NCI-H1048 (cell line): ENCODE results near the gene AOC3.

ENCODE experiments used
- DNase-seq: peaks from one replicate; lab custom pipeline; 2025; lab: John Stamatoyannopoulos, UW

Gene AOC3

DNA sequence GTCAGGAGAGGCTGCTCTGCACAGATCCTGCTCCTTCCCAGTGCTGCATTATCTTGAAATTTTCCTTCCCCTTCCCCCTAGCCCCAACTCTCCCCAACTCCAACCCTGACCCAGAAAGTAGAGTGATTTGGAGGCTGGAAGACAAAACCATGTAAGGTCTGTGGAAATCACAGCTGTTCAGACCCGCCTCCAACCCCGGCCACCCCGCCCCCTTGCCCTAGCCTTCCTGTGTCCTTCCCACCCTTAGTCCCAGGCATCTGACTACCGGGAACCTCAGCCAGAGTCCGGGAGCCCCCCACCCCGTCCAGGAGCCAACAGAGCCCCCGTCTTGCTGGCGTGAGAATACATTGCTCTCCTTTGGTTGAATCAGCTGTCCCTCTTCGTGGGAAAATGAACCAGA lies at the start of gene AOC3:
Gene AOC3, plus strand, starts transcription at position 246 of the 400 bp plus-strand sequence. Its CDS starts 145 bp downstream, at position 391.
- no peak for DNase-seq

GRCh38 chr17:42803074-42803883 lies 47.7 kb upstream of the AOC3 start:
- DNase-seq, result no peak

GRCh38 chr17:42804918-42805367 lies 46.1 kb upstream of the AOC3 start:
- no peak for DNase-seq

DNA sequence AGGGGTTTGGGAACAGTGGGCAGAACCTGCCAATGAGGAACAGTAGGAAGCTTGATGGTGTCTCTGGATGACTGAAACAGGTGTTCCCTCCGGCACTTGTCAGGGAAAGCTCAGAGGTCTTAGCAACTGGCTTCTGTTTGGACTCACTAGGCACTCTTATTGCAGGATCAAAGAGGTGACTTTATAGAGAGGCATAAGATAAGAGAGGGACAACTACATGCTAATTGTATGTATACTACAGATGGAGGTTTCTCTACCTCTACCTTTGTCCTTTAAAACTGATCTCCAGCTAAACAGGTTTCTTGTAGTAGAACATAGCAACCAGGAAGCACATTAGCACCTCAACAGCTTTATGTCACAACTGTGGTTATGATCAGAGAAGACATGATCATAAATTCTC lies 44.8 kb upstream of the AOC3 start:
- DNase-seq, result no peak

GRCh38 chr17:42809250-42809649 lies 41.7 kb upstream of the AOC3 start:
- DNase-seq, result no peak

DNA sequence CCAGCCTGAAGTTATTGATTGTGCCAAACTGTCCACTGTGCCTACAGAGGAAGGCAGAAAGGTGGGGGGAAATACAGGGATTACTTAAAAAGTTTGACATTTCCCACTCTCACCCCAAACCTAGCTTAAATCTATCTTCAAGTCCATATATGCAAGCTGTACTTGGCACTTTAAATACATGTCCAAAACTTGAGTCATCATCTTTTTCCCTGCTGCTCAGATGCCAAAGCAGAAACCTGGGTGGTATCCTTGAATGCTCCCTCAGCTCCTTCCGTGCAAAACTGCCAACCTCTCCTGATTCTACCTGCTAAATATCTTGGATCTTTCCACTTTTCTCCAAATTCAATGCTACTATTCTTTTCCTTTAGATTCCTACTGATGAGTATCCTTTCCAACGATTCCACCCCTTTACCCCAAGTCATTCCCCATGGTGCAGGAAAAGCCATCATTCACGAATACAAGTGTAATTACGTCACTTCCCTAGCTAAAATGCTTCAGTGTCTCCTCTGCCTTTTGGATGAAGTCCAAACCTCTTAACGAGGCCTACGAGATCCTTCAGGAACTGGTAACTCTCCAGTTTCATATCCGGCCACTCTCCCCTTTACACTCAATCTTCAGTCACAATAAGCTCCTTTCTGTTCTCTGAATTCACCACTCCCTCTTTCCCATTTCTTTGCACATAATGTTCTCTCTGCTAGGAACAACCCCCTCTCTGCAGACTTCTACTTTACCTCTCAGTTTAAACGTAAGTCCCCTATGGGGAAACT lies 36.2 kb upstream of the AOC3 start:
- DNase-seq, result no peak

DNA sequence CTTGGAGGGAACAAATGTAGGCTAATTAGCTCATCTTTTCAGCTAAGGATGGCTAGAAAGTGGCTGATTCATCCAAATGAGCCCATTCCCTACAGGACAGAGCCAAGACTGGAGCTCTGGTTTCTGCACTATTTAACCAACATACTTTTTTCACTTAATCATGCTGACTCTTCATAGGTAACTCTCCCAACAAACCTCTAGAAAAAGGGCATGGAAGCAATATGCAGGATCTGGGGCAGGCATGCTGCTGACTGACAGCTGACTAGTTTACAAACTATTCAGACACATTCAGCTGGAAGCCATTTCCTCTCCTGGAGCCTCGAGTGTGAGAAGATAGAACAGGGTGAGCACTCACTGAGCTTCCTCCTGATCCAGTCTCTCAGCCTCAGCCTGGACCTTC lies 33.1 kb upstream of the AOC3 start:
- DNase-seq, result no peak

DNA sequence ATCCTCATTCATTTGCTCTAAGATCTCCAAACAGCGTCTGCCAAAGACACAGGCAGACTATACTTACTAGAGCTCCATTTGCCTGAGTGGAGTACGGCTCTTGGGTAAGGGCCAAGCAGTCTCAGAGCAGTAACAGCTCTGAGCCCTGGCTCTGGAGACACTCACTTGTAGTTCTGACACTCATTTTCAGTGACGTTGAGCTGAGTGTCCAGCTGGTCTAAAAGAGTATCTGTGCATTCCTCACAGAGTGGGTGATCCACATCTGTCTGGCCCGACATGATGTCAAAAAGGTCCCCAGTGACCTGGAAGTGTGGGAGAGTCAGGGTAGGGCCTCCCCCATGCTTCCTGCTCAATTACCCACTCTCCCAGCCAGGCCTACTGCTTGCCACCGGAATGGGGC lies 32.6 kb upstream of the AOC3 start:
- no peak for DNase-seq

GRCh38 chr17:42819939-42820535 lies 31.0 kb upstream of the AOC3 start:
- DNase-seq, result no peak

GRCh38 chr17:42821176-42821575 lies 29.8 kb upstream of the AOC3 start:
- DNase-seq, result no peak

DNA sequence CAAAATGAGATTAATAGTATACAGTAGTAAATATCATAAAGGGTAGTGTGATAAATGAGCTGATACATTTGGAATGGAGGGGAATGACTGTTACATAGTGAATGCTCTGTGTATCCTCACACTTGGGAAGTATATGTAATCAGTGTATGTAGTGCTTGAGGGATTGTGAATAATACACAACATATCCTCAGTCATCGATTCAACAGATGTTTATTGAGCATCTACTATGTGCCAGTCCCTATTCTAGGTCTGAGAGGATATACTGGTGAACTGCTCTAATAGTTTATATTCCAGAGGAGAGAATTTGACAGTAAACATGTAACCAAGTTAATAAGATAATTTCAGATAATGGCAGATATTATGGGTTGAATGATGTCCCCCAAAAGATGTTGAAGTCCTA lies 23.5 kb upstream of the AOC3 start:
- DNase-seq, result no peak

GRCh38 chr17:42830971-42831370 lies 20.0 kb upstream of the AOC3 start:
- DNase-seq, result no peak

DNA sequence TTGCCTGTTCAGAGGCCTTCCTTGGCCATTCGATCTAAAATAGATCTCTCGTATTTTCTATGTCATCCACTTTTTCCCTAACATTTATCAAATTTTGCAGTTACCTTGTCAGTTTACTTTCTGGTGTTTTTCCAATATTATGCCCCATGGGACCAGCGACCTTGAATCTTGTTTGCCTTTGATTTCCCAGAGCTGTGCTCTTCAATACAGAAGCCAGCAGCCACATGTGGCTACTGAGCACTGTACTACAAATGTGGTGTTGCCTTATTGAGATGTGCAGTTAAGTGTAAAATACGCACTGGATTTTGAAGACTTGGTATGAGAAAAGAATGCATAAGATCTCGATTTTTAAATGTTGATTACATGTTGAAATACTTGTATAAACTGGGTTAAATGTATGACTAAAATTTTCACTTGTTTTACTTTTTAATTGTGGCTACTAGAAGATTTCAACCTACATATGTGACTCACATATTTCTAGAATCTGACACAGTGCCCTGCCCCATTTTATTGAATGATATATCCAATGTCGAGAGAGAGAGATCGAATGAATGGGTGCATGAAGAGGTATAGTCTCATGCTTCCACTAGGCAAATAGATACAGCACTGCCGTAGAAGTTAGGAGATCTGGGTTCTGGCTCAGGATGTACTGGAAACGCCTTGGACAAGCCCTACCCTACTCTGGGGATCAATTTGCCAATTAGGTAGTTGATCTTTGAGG lies 18.6 kb upstream of the AOC3 start:
- DNase-seq, result no peak

GRCh38 chr17:42832934-42833766 lies 17.8 kb upstream of the AOC3 start, which contains the start of gene PSME3:
Gene PSME3 (plus strand): TSS chr17:42833397. CDS start chr17:42833632, 235 bp downstream.
- peak; percentile 71 for DNase-seq

GRCh38 chr17:42833767-42834422 lies 17.1 kb upstream of the AOC3 start:
- DNase-seq, result no peak

GRCh38 chr17:42835732-42836131 lies 15.3 kb upstream of the AOC3 start:
- no peak for DNase-seq

GRCh38 chr17:42841975-42842685 lies 8.9 kb upstream of the AOC3 start:
- DNase-seq, result no peak

DNA sequence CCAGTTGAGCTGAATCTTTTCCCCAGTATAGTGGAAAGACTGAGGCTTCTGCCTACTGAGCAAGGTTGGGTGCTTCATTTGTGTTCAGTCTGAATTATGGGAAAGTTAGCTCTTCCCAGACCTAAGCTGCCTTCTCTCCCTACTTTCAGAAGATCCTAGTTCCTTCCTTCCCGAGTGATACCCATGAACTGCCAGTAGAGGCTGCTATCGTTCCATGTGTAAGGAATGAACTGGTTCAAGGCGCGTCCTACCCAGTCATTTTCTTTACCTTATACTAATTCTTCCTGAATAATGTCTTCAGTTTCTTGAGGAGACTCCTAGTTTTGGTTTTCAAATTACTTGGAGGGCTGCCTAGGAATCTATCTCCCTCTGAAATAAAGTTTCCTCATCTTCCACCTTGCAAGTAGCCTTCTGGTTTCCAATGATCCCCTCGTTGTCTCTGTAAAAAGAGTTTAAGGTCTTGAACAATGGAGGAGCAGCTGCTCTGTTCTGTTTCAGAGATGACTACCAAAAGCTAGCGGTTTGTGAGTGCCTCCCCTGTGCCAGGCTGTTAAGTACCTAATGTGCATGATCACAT lies 7.6 kb upstream of the AOC3 start:
- no peak for DNase-seq

GRCh38 chr17:42844271-42844670 lies 6.7 kb upstream of the AOC3 start, which contains the start of gene AOC2:
Gene AOC2 (plus strand): TSS chr17:42844580. CDS start chr17:42844627, 47 bp downstream.
- DNase-seq, result no peak
